Measurements from ENCODE around the gene TRPC3. TPM values are rescaled to one million over a fixed set of nuclear protein-coding genes. Genes with fewer than 3 reads are reported as not detected.

The TRPC3 gene
- total RNA-seq, 2 experiments from 2014 or later, result 0.50 TPM; not detected in 1

- no TSS peak for BruUV-seq (replicated peaks)
- H3K4me1 ChIP-seq (ENCODE audit: insufficient read depth, low read length, poor library complexity, severe bottlenecking), result no peaks in the 10 kb centered on the region
- no peak overlapping the region for H3K4me2 ChIP-seq (ENCODE audit: low read length)
- intact Hi-C loops (cut with micrococcal nuclease; ENCODE audit: unreplicated experiment), result no loop called here
- TF ChIP-seq EZH2phosphoT487 (IDR thresholded peaks at IDR 0.05; ENCODE audit: borderline replicate concordance, low read depth, low read length) (no peak), CTCF (conservative IDR thresholded peaks at IDR 0.05; ENCODE audit: low read length) (no peak)
- CTCF ChIA-PET (ENCODE audit: unreplicated experiment), result no interaction called here
- no peaks in the 10 kb centered on the region; the same call in 1 of the 2 replicates for H3K9me3 ChIP-seq (ENCODE audit: low read length)
- no peak for DNase-seq (ENCODE audit: low spot score)
- POLR2A ChIA-PET, result no interaction called here
- H4K20me1 ChIP-seq (ENCODE audit: insufficient read depth, low read length), result no peaks in the 10 kb centered on the region
- no peak overlapping the region for H3K27ac ChIP-seq (ENCODE audit: low read depth, low read length, poor library complexity, severe bottlenecking)
- peaks cover 35% of the 10 kb centered on the region for H3K36me3 ChIP-seq (ENCODE audit: insufficient read depth, low read length)
- no peaks in the 10 kb centered on the region for H3K9me2 ChIP-seq (ENCODE audit: insufficient read depth, low read length)
- no peaks in the 10 kb centered on the region for H3K79me2 ChIP-seq (ENCODE audit: insufficient read depth, low read depth, low read length)
- H2AFZ ChIP-seq (ENCODE audit: low read length), result no peak overlapping the region
- no peak overlapping the region for H3K4me3 ChIP-seq (ENCODE audit: low read depth, low read length, poor library complexity, severe bottlenecking)
These were observed 113.7 kb downstream of the TRPC3 start for GRCh38 chr4:121838136-121838535.

GRCh38 chr4:121829511-121829910 lies 122.3 kb downstream of the TRPC3 start:
- Histone ChIP-seq H2AFZ (ENCODE audit: low read length) (no peak overlapping the region), H4K20me1 (ENCODE audit: insufficient read depth, low read length) (no peaks in the 10 kb centered on the region), H3K36me3 (ENCODE audit: insufficient read depth, low read length) (peaks cover 47% of the 10 kb centered on the region), H3K79me2 (ENCODE audit: insufficient read depth, low read depth, low read length) (no peaks in the 10 kb centered on the region), H3K9me2 (ENCODE audit: insufficient read depth, low read length) (no peaks in the 10 kb centered on the region), H3K4me3 (ENCODE audit: low read depth, low read length, poor library complexity, severe bottlenecking) (no peak overlapping the region), H3K27ac (ENCODE audit: low read depth, low read length, poor library complexity, severe bottlenecking) (no peak overlapping the region), H3K4me1 (ENCODE audit: insufficient read depth, low read length, poor library complexity, severe bottlenecking) (peaks cover 7% of the 10 kb centered on the region), H3K4me2 (ENCODE audit: low read length) (no peak overlapping the region), H3K9me3 (ENCODE audit: low read length) (no peaks in the 10 kb centered on the region)
- POLR2A ChIA-PET, result interaction anchor here (0.7 to 1.1 kb wide), 3 partner anchors 33 to 456 kb away, joined by 3 to 4 read pairs (median 3); no protein-coding TSS in a partner anchor
- BruUV-seq (replicated peaks), result no TSS peak
- CTCF ChIA-PET (ENCODE audit: unreplicated experiment), result no interaction called here
- intact Hi-C loops (cut with micrococcal nuclease; ENCODE audit: unreplicated experiment), result loop anchor here (10.0 kb wide), 1 partner anchor 905 kb away; the partner anchor contains the start of gene BBS12
- DNase-seq (ENCODE audit: low spot score), result no peak
- no peak for TF ChIP-seq EZH2phosphoT487 (IDR thresholded peaks at IDR 0.05; ENCODE audit: borderline replicate concordance, low read depth, low read length)

Other genes with a start within 250 kb of the TRPC3 start
- gene SMIM43, start 186.9 kb downstream of the TRPC3 start, total RNA-seq (2014; rRNA removed; shearing (Covaris generic)), result not detected in 2 replicates
- gene SMIM43, start 186.9 kb downstream of the TRPC3 start, total RNA-seq (2022), result not detected in 2 replicates
- 58.4 and 69.5 TPM in 2 replicates for gene EXOSC9, start 150.7 kb downstream of the TRPC3 start, total RNA-seq (2014; rRNA removed; shearing (Covaris generic))
- 57.6 and 66.0 TPM in 2 replicates for gene EXOSC9, start 150.7 kb downstream of the TRPC3 start, total RNA-seq (2022)
- 150 and 162 TPM in 2 replicates for gene CCNA2, start 128.2 kb downstream of the TRPC3 start, total RNA-seq (2014; rRNA removed; shearing (Covaris generic))
- gene CCNA2, start 128.2 kb downstream of the TRPC3 start, total RNA-seq (2022), result 149 and 154 TPM in 2 replicates
- 10.7 and 13.2 TPM in 2 replicates for gene BBS7, start 81.6 kb downstream of the TRPC3 start, total RNA-seq (2014; rRNA removed; shearing (Covaris generic))
- 21.1 and 25.8 TPM in 2 replicates for gene BBS7, start 81.6 kb downstream of the TRPC3 start, total RNA-seq (2022)
- gene BLTP1, start 200.3 kb upstream of the TRPC3 start, total RNA-seq (2014; rRNA removed; shearing (Covaris generic)), result 40.3 and 41.6 TPM in 2 replicates
- gene BLTP1, start 200.3 kb upstream of the TRPC3 start, total RNA-seq (2022), result 32.3 and 40.4 TPM in 2 replicates

Measured in OCI-LY7 (cell line).